Kidney (tissue), 14 donors: Measurements from ENCODE around the gene LGALS1. TPM values are rescaled to one million over a fixed set of nuclear protein-coding genes. Genes with fewer than 3 reads are reported as not detected.

Experiments
- DNase-seq, 5 donors: peaks; one replicate each; pipeline ENCODE4 v3.0.0-alpha.2; 2013 to 2020
- FAIRE-seq: peaks from 2 replicates; lab custom pipeline; 2012; peaks lifted over from hg19 to GRCh38; lab: Jason Lieb, UNC
- H3K27ac ChIP-seq, 2 donors: one replicate each; pipeline ENCODE4 v1.7.0; 2013; ENCODE audit warnings: low read depth in 2 of 2, low read length in 2 of 2, inconsistent platforms in 1 of 2
- H3K27me3 ChIP-seq: one replicate; pipeline ENCODE4 v1.7.1; 2013; ENCODE audit warnings: low read length, inconsistent platforms; ENCODE audit not compliant: control insufficient read depth, insufficient read depth
- H3K36me3 ChIP-seq, 3 donors: one replicate each; pipeline versions ENCODE4 v1.7.0 to v1.7.1; 2013; ENCODE audit warnings: low read length in 3 of 3, control low read depth in 1 of 3, inconsistent platforms in 1 of 3; ENCODE audit not compliant: insufficient read depth in 3 of 3, control insufficient read depth in 2 of 3
- H3K4me1 ChIP-seq, 3 donors: one replicate each; pipeline versions ENCODE4 v1.7.0 to v1.7.1; 2013; ENCODE audit warnings: low read length in 3 of 3, inconsistent platforms in 1 of 3, low read depth in 1 of 3; ENCODE audit not compliant: control insufficient read depth in 2 of 3, insufficient read depth in 2 of 3
- H3K4me3 ChIP-seq, 3 donors: one replicate each; pipeline versions ENCODE4 v1.7.0 to v1.8.1; 2013; ENCODE audit warnings: low read length in 3 of 3, control low read depth in 1 of 3, inconsistent platforms in 1 of 3
- H3K9ac ChIP-seq, 3 donors: one replicate each; pipeline versions ENCODE4 v1.7.0 to v1.7.1; 2013; ENCODE audit warnings: low read length in 3 of 3, control low read depth in 1 of 3, inconsistent platforms in 1 of 3
- H3K9me3 ChIP-seq, 3 donors: one replicate each; pipeline versions ENCODE4 v1.7.0 to v1.7.1; 2013; ENCODE audit warnings: low read length in 3 of 3, control low read depth in 1 of 3, inconsistent platforms in 1 of 3; ENCODE audit not compliant: control insufficient read depth in 2 of 3, insufficient read depth in 1 of 3
- CTCF ChIP-seq: IDR thresholded peaks from 3 replicates; pipeline ENCODE4 v1.5.1; 2012; ENCODE audit warnings: mild to moderate bottlenecking, moderate library complexity, borderline replicate concordance; ENCODE audit not compliant: insufficient read depth; ENCODE audit errors: extremely low read depth
- intact Hi-C: fragments of 100-400 bp; cut with DNase I; formaldehyde crosslinking; loops from one replicate; pipeline ENCODE4 v1.11.1; 2022
- polyA plus RNA-seq: library from polyadenylated mRNA; stranded (reverse); fragments of 350-450 nt; fragmentation: Illumina TruSeq; extraction: RNeasy Lipid Tissue Mini Kit (QIAGEN cat#74804); gene quantifications from one replicate; pipeline ENCODE4 v1.2.3, GENCODE V29; 2014; ENCODE audit warnings: low read depth, low replicate concordance; ENCODE audit not compliant: insufficient read depth
- total RNA-seq: library from RNA; stranded (reverse); fragmentation: NEBNext Ultra II Directional; extraction: Animal tissue kit (Norgen Biotek cat#: 25700); gene quantifications from one replicate; pipeline ENCODE4 v1.2.1, GENCODE V29; 2021
- donor health status: control.
- donor health status: control.
- donor health status: control.
- donor health status: control.
- donor health status: control.
- donor health status: DM: yes; HTN: yes; CAD: no.
- donor health status: Normal renal cell carcinoma (clear cell type).

Gene LGALS1
- total and polyA plus RNA-seq, 2 donors from 2014 or later = 227 to 496 TPM

- H3K27me3 ChIP-seq = no peaks in the 10 kb centered on the region
- TF ChIP-seq CTCF = no peak
- H3K4me3 ChIP-seq = no peak overlapping the region
- intact Hi-C loops = no loop called here
- no peak for FAIRE-seq
- H3K4me1 ChIP-seq = no peaks in the 10 kb centered on the region
- no peaks in the 10 kb centered on the region for H3K9me3 ChIP-seq
- no peak overlapping the region for H3K27ac ChIP-seq
- DNase-seq = no peak
- H3K36me3 ChIP-seq = no peaks in the 10 kb centered on the region
- H3K9ac ChIP-seq = no peak overlapping the region
Measured at GRCh38 chr22:37726241-37726887, 50.9 kb downstream of the LGALS1 start.

- no peaks in the 10 kb centered on the region for H3K9me3 ChIP-seq
- H3K4me3 ChIP-seq = no peak overlapping the region
- no peak for TF ChIP-seq CTCF
- no peak overlapping the region for H3K9ac ChIP-seq
- no peaks in the 10 kb centered on the region for H3K36me3 ChIP-seq
- H3K27me3 ChIP-seq = no peaks in the 10 kb centered on the region
- no peak for DNase-seq
- no peak for FAIRE-seq
- H3K27ac ChIP-seq = no peak overlapping the region
- H3K4me1 ChIP-seq = no peaks in the 10 kb centered on the region
- intact Hi-C loops = no loop called here
Measured at GRCh38 chr22:37728620-37729019, 53.2 kb downstream of the LGALS1 start.

Other genes with a start within 250 kb of the LGALS1 start
- gene ELFN2, start 248.2 kb upstream of the LGALS1 start, total RNA-seq = 4.6 TPM
- 0.19 TPM for gene ELFN2, start 248.2 kb upstream of the LGALS1 start, polyA plus RNA-seq
- 31.1 TPM for gene MFNG, start 189.3 kb upstream of the LGALS1 start, total RNA-seq
- gene MFNG, start 189.3 kb upstream of the LGALS1 start, polyA plus RNA-seq = 9.1 TPM
- gene CARD10, start 156.2 kb upstream of the LGALS1 start, total RNA-seq = 42.3 TPM
- gene CARD10, start 156.2 kb upstream of the LGALS1 start, polyA plus RNA-seq = 32.4 TPM
- 68.5 TPM for gene CDC42EP1, start 115.2 kb upstream of the LGALS1 start, total RNA-seq
- 29.5 TPM for gene CDC42EP1, start 115.2 kb upstream of the LGALS1 start, polyA plus RNA-seq
- gene LGALS2, start 95.5 kb upstream of the LGALS1 start, total RNA-seq = 20.4 TPM
- gene LGALS2, start 95.5 kb upstream of the LGALS1 start, polyA plus RNA-seq = 372 TPM
- gene GGA1, start 66.8 kb upstream of the LGALS1 start, total RNA-seq = 61.2 TPM
- 37.5 TPM for gene GGA1, start 66.8 kb upstream of the LGALS1 start, polyA plus RNA-seq
- 12.8 TPM for gene SH3BP1, start 36.0 kb upstream of the LGALS1 start, total RNA-seq
- 2.2 TPM for gene SH3BP1, start 36.0 kb upstream of the LGALS1 start, polyA plus RNA-seq
- 6.3 TPM for gene PDXP, start 16.9 kb upstream of the LGALS1 start, total RNA-seq
- 29.6 TPM for gene PDXP, start 16.9 kb upstream of the LGALS1 start, polyA plus RNA-seq
- gene NOL12, start 10.7 kb downstream of the LGALS1 start, total RNA-seq = 27.5 TPM
- gene NOL12, start 10.7 kb downstream of the LGALS1 start, polyA plus RNA-seq = 26.3 TPM
- 125 TPM for gene TRIOBP, start 21.4 kb downstream of the LGALS1 start, total RNA-seq
- gene TRIOBP, start 21.4 kb downstream of the LGALS1 start, polyA plus RNA-seq = 32.1 TPM
- gene GCAT, start 132.3 kb downstream of the LGALS1 start, total RNA-seq = 8.9 TPM
- 35.9 TPM for gene GCAT, start 132.3 kb downstream of the LGALS1 start, polyA plus RNA-seq
- not detected for gene GALR3, start 147.7 kb downstream of the LGALS1 start, total RNA-seq
- gene GALR3, start 147.7 kb downstream of the LGALS1 start, polyA plus RNA-seq = not detected
- gene ANKRD54, start 168.7 kb downstream of the LGALS1 start, total RNA-seq = 21.3 TPM
- 26.6 TPM for gene ANKRD54, start 168.7 kb downstream of the LGALS1 start, polyA plus RNA-seq
- 352 TPM for gene EIF3L, start 173.8 kb downstream of the LGALS1 start, total RNA-seq
- gene EIF3L, start 173.8 kb downstream of the LGALS1 start, polyA plus RNA-seq = 376 TPM
- gene MICALL1, start 230.7 kb downstream of the LGALS1 start, total RNA-seq = 30.9 TPM
- 9.6 TPM for gene MICALL1, start 230.7 kb downstream of the LGALS1 start, polyA plus RNA-seq